ENCODE results near the gene CCDC157. TPM values are rescaled to one million over a fixed set of nuclear protein-coding genes. Genes with fewer than 3 reads are reported as not detected.

The CCDC157 gene
- total RNA-seq, 1 donor from 2014 or later: 2.9 TPM

GRCh38 chr22:30421695-30422480, 65.1 kb downstream of the CCDC157 start:
- H3K4me1 Mint-ChIP-seq (ENCODE audit: unreplicated experiment): peaks cover 51% of the 10 kb centered on the region
- H3K27ac Mint-ChIP-seq (ENCODE audit: unreplicated experiment): peak overlapping the region; percentile 94
- no peaks in the 10 kb centered on the region for H3K27me3 Mint-ChIP-seq (ENCODE audit: unreplicated experiment)
- TF ChIP-seq, protein P1, sequence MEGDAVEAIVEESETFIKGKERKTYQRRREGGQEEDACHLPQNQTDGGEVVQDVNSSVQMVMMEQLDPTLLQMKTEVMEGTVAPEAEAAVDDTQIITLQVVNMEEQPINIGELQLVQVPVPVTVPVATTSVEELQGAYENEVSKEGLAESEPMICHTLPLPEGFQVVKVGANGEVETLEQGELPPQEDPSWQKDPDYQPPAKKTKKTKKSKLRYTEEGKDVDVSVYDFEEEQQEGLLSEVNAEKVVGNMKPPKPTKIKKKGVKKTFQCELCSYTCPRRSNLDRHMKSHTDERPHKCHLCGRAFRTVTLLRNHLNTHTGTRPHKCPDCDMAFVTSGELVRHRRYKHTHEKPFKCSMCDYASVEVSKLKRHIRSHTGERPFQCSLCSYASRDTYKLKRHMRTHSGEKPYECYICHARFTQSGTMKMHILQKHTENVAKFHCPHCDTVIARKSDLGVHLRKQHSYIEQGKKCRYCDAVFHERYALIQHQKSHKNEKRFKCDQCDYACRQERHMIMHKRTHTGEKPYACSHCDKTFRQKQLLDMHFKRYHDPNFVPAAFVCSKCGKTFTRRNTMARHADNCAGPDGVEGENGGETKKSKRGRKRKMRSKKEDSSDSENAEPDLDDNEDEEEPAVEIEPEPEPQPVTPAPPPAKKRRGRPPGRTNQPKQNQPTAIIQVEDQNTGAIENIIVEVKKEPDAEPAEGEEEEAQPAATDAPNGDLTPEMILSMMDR (IDR thresholded peaks at IDR 0.05): no peak
- peak overlapping the region; percentile 86 for H3K4me3 Mint-ChIP-seq (ENCODE audit: unreplicated experiment)
- H3K36me3 Mint-ChIP-seq (ENCODE audit: unreplicated experiment): peaks cover 17% of the 10 kb centered on the region
- DNase-seq (ENCODE audit: extremely low spot score, unreplicated experiment): no peak
- H3K9me3 Mint-ChIP-seq (ENCODE audit: unreplicated experiment): no peaks in the 10 kb centered on the region

DNA sequence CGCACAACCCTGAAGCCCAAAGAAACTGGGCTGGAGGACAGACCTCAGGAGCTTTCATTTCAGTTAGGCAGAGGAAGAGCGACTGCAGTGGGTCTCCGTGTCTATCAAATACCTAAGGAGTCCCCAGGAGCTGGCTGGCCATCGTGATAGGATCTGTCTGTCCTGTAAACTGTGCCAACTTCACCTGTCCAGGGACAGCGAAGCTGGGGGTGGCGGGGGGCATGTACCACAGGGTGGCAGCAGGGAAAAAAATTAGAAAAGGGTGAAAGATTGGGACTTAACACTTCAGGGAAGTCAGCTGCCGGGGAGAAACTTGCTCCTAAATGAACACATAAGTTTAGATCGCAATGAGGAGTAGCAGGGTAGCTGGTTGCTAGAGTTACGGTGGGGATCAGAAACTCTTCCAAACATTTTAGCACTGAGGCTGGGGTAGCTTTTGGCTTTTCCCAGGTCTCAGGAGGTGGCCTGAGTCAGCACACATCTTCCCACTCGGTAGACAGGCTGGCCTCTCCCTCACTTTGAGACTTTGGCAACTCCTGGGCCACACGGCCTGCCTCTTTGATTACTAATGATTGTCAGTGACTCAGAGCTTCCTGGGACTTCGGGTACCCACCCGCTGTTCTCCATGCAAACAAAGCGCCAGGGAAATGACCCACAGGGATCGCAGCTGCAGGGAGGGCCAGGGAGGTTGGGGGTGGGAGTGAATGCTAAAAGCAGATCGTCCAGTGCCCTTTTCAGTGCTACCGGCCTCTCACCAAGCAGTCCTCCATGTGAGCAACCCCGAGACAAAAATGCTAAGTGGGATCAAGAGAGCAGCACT, 65.9 kb downstream of the CCDC157 start:
- no peaks in the 10 kb centered on the region for H3K9me3 Mint-ChIP-seq (ENCODE audit: unreplicated experiment)
- peak; percentile 85 for DNase-seq (ENCODE audit: extremely low spot score, unreplicated experiment)
- peak overlapping the region; percentile 86 for H3K4me3 Mint-ChIP-seq (ENCODE audit: unreplicated experiment)
- peaks cover 51% of the 10 kb centered on the region for H3K4me1 Mint-ChIP-seq (ENCODE audit: unreplicated experiment)
- peak overlapping the region; percentile 94 for H3K27ac Mint-ChIP-seq (ENCODE audit: unreplicated experiment)
- H3K36me3 Mint-ChIP-seq (ENCODE audit: unreplicated experiment): peaks cover 11% of the 10 kb centered on the region
- TF ChIP-seq, protein P1 (IDR thresholded peaks at IDR 0.05): no peak
- H3K27me3 Mint-ChIP-seq (ENCODE audit: unreplicated experiment): no peaks in the 10 kb centered on the region

DNA sequence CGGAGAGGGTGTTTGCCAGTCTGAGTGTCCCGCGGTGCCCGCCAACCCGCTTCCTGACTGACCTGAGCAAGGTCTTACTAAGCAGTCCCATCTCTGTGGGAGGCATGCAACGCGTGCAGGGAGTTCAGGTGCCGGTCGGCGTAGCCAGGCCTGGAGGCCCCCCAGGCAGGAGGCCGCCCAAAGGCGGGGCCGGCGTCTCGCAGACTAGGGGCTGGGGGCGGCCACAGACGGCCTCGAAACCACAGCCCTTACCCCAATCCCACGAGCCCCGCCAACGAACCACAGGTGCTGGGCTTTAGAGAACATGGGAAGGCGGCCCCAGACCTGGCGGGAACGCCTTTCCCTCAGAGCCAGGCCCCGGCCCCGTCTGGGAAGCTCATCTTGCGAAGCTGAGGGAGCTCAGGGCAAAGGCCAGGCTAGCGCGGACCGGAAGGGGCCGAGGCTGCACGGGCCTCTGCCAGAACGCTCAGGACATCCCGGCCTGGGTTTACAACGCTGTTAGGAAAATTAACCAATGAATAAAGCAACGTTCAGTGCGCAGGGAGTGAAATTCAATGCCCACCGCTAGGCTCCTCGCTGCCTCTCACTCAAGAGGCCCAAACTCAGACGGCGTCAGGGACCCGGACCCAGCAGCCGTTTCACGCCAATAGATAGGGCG, 66.6 kb downstream of the CCDC157 start:
- no peaks in the 10 kb centered on the region for H3K27me3 Mint-ChIP-seq (ENCODE audit: unreplicated experiment)
- no peaks in the 10 kb centered on the region for H3K9me3 Mint-ChIP-seq (ENCODE audit: unreplicated experiment)
- peak overlapping the region; percentile 86 for H3K4me3 Mint-ChIP-seq (ENCODE audit: unreplicated experiment)
- peaks cover 51% of the 10 kb centered on the region for H3K4me1 Mint-ChIP-seq (ENCODE audit: unreplicated experiment)
- peaks cover 7% of the 10 kb centered on the region for H3K36me3 Mint-ChIP-seq (ENCODE audit: unreplicated experiment)
- peak; percentile 87 for DNase-seq (ENCODE audit: extremely low spot score, unreplicated experiment)
- H3K27ac Mint-ChIP-seq (ENCODE audit: unreplicated experiment): peak overlapping the region; percentile 94
- TF ChIP-seq, protein P1 (IDR thresholded peaks at IDR 0.05): peak; percentile 20

- peak; percentile 99 for DNase-seq (ENCODE audit: extremely low spot score, unreplicated experiment)
- TF ChIP-seq, protein P1 (IDR thresholded peaks at IDR 0.05): no peak
- Mint-ChIP-seq H3K27me3 (ENCODE audit: unreplicated experiment) (no peaks in the 10 kb centered on the region), H3K4me3 (ENCODE audit: unreplicated experiment) (peak overlapping the region; percentile 86), H3K36me3 (ENCODE audit: unreplicated experiment) (peaks cover 3% of the 10 kb centered on the region), H3K4me1 (ENCODE audit: unreplicated experiment) (peaks cover 51% of the 10 kb centered on the region), H3K27ac (ENCODE audit: unreplicated experiment) (peak overlapping the region; percentile 94), H3K9me3 (ENCODE audit: unreplicated experiment) (no peaks in the 10 kb centered on the region)
Measured at GRCh38 chr22:30423959-30424533, 67.2 kb downstream of the CCDC157 start.
